ENCODE measurements around the gene ENO3.

DNA sequence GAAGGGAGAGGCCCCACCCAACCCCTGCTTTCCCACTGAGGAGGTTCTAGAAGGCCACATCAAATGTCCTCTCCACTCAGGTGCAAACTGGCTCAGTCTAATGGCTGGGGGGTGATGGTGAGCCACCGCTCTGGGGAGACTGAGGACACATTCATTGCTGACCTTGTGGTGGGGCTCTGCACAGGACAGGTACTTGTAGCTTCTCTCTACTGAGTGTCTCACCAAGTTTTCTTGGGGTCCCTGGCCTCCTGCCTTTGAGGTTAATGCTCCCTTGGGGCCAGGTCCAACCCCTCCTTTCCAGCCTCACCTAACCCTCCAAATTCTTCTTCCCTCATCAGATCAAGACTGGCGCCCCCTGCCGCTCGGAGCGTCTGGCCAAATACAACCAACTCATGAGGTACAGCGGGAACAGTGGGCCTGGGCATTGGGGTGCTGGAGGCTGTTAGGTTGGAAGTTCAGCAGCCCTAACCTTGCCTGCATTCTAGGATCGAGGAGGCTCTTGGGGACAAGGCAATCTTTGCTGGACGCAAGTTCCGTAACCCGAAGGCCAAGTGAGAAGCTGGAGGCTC lies 5.7 kb downstream of the ENO3 start:
- TF ChIP-seq, protein P1, sequence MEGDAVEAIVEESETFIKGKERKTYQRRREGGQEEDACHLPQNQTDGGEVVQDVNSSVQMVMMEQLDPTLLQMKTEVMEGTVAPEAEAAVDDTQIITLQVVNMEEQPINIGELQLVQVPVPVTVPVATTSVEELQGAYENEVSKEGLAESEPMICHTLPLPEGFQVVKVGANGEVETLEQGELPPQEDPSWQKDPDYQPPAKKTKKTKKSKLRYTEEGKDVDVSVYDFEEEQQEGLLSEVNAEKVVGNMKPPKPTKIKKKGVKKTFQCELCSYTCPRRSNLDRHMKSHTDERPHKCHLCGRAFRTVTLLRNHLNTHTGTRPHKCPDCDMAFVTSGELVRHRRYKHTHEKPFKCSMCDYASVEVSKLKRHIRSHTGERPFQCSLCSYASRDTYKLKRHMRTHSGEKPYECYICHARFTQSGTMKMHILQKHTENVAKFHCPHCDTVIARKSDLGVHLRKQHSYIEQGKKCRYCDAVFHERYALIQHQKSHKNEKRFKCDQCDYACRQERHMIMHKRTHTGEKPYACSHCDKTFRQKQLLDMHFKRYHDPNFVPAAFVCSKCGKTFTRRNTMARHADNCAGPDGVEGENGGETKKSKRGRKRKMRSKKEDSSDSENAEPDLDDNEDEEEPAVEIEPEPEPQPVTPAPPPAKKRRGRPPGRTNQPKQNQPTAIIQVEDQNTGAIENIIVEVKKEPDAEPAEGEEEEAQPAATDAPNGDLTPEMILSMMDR (IDR thresholded peaks at IDR 0.05 in 4 of 5, conservative IDR thresholded peaks at IDR 0.05 in 1 of 5) = peak in 2 of 5 experiments; percentile 16 to 37
- TF ChIP-seq POLR2A (IDR thresholded peaks at IDR 0.05) = no peak

Measured in gastrocnemius medialis (tissue), 4 donors.